Fibroblast of mammary gland (primary cell): ENCODE measurements around the gene TUT4.

ENCODE experiments used
- DNase-seq: peaks from one replicate; pipeline ENCODE4 v3.0.0-alpha.2; 2010; ENCODE audit warnings: low read depth
- H3K4me3 ChIP-seq: 2 replicates; pipeline ENCODE4 v1.5.1; 2011; ENCODE audit warnings: low read depth, mild to moderate bottlenecking, low read length, moderate library complexity; ENCODE audit not compliant: control insufficient read depth
- TF ChIP-seq, protein P1 (sequence below): conservative IDR thresholded peaks from 2 replicates; pipeline ENCODE4 v1.5.1; 2011; ENCODE audit warnings: low read depth, low read length, inconsistent platforms; ENCODE audit not compliant: control insufficient read depth, insufficient read depth

TUT4 gene

GRCh38 chr1:52404975-52405338 is 147.9 kb downstream of the TUT4 start:
- DNase-seq, result no peak
- TF ChIP-seq, protein P1, sequence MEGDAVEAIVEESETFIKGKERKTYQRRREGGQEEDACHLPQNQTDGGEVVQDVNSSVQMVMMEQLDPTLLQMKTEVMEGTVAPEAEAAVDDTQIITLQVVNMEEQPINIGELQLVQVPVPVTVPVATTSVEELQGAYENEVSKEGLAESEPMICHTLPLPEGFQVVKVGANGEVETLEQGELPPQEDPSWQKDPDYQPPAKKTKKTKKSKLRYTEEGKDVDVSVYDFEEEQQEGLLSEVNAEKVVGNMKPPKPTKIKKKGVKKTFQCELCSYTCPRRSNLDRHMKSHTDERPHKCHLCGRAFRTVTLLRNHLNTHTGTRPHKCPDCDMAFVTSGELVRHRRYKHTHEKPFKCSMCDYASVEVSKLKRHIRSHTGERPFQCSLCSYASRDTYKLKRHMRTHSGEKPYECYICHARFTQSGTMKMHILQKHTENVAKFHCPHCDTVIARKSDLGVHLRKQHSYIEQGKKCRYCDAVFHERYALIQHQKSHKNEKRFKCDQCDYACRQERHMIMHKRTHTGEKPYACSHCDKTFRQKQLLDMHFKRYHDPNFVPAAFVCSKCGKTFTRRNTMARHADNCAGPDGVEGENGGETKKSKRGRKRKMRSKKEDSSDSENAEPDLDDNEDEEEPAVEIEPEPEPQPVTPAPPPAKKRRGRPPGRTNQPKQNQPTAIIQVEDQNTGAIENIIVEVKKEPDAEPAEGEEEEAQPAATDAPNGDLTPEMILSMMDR, result no peak
- H3K4me3 ChIP-seq, result peak overlapping the region; percentile 98

DNA sequence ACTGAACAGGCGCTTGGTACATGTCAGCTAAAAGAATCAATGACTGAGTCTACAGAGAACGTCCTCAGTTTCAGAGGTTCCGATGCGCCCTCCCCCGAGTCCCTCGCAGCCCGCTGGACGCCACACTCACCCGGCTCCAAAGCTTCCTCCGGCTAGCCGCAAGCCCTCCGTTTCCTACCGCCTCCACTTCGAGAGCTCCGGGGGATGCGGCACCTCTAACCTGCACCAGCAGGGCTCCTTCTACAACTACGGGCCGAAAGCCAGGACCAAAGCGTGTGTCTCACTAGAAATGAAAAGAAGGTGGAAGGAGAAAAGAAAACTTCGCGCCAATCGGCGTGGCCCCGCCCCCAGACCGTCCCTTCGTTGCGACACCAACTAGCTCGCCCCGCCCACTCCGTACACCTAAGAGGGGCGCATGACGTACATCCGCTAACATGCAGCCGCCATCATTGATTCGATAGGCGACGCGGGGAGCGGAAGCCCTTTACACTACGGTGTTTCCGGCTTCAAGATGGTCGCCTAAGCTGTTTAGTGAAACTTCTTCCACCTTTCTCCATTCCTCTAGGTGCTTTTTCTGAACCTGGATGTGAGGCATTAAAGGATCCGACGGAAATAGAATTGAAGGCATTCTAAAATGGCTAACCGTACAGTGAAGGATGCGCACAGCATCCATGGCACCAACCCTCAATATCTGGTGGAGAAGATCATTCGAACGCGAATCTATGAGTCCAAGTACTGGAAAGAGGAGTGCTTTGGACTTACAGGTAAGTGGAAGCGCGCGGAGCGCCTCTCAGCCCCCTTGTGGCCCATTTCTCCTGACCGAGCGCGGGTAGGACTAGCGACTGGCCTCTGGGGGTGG is 148.5 kb downstream of the TUT4 start, which contains the start of the genes ORC1 and PRPF38A:
TSS of gene ORC1 (minus strand) at position 308 of the 859 bp plus-strand sequence. CDS start 2,200 bp downstream, outside the sequence.
TSS of gene PRPF38A (plus strand) at position 487 of the 859 bp plus-strand sequence. CDS start at position 635, 148 bp downstream.
- TF ChIP-seq, protein P1, result peak; percentile 60
- DNase-seq, result peak; percentile 96
- H3K4me3 ChIP-seq, result peak within 1 kb of the TSS; percentile 98

DNA sequence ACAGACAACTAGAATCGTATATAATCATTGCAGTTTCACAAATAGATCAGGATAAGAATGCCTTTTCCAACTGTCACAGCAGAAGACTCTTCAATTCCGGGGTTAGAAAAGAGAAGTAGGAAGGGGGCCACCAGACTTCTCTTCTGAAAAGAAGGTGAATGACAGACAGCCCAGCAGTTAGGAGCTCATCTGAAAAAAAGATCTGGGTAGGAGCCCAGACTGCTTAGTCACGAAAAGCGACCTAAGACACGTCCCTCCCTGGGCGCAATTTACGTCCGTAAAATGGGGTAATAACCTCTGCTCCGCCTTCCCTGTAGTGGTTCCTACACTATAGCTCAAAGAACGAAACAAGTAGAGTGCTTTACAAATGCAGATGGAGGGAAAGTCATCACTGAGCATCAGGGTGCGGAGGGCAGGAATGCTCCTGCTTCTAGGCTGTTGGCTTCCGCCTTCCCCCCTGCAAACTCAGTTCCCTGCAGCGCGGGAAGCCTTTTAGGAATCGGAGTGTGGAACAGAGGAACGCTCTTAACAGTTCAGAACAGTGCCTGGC is 149.3 kb downstream of the TUT4 start:
- H3K4me3 ChIP-seq, result peak overlapping the region; percentile 98
- TF ChIP-seq, protein P1, result no peak
- peak; percentile 91 for DNase-seq

DNA sequence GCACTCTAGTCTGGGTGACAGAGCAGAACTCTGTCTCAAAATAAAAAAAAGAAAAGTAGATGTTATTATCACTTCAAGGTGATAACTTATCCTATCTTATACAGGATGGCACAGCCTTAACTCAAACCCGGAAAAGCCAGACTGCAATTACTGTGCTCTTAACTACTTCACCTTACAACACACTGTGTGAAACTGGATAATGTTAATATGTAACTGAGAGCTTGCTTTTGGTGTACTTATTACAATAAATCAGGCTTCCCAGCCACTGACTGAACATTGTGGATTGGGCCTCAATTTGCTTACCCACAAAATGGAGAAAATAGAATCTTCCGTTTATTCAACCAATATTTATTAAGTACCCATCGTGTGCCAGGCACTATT is 150.0 kb downstream of the TUT4 start:
- peak overlapping the region; percentile 98 for H3K4me3 ChIP-seq
- TF ChIP-seq, protein P1, result no peak
- DNase-seq, result no peak

DNA sequence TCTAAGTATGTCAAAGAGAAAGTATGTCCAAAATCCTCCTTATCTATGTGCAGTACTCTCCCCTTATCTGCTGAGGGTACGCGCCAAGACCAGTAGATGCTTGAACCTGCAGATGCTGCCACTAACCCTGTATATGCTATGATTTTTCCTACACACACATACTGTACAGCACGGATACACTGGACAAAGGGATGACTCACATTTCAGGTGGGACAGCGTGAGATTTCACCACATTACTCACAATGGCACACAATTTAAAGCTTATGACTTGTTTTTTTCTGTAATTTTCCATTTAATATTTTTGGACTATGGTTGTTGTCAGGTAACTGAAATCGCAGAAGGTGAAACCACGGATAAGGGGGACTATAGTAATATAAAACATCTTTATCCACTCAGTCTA is 152.8 kb downstream of the TUT4 start:
- TF ChIP-seq, protein P1, result no peak
- H3K4me3 ChIP-seq, result no peak overlapping the region
- DNase-seq, result no peak

GRCh38 chr1:52399629-52400028 is 153.3 kb downstream of the TUT4 start:
- TF ChIP-seq, protein P1, result no peak
- no peak overlapping the region for H3K4me3 ChIP-seq

DNA sequence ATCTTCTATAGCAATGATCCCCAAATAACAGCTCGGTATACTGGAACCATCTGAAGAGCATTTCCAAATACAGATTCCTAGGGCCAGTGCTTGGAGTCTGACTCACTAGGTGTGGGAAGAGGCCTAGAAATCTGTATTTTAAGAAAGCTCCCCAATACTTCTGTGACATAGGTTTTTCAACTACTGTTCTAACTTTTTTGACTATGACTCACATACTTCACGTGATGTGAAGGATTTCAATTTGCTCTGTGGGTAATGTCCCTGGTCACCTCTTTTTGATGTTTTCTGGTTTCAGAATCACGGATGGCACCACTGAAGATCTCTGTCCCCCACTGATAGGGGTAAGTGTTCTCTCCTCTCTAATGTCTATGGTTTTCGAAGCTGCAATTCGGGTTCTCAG is 159.7 kb downstream of the TUT4 start:
- TF ChIP-seq, protein P1, result no peak
- no peak overlapping the region for H3K4me3 ChIP-seq
- no peak for DNase-seq

More at GRCh38 chr1:52399629-52400028, 153.3 kb downstream of the TUT4 start:
- DNase-seq, result no peak
